AG09319 (cell line): Measurements from ENCODE around the gene CFC1.
"Not testable (repeated sequence)": the region's sequence is repeated elsewhere in the genome, so short reads cannot be mapped to it uniquely, and the experiment has no call there.

Experiments
- DNase-seq: peaks from one replicate; pipeline ENCODE4 v3.0.0-alpha.2; 2010; ENCODE audit warnings: low read depth; ENCODE audit errors: extremely low read depth

CFC1 gene

GRCh38 chr2:130599393-130599792 is at the start of gene CFC1:
TSS of gene CFC1 (minus strand) at chr2:130599575. CDS start at chr2:130599287, 288 bp downstream.
- not testable (repeated sequence) for DNase-seq

- not testable (repeated sequence) for DNase-seq
Observed at GRCh38 chr2:130641688-130642087, 42.3 kb upstream of the CFC1 start.

- DNase-seq: not testable (repeated sequence)
Observed at GRCh38 chr2:130638973-130639372, 39.6 kb upstream of the CFC1 start.

- DNase-seq: not testable (repeated sequence)
Observed at GRCh38 chr2:130628784-130629475, 29.6 kb upstream of the CFC1 start.

- DNase-seq: not testable (repeated sequence)
Observed at GRCh38 chr2:130611140-130611539, 11.8 kb upstream of the CFC1 start, which contains the start of gene POTEJ. TSS of gene POTEJ (plus strand) at chr2:130611440. CDS start at chr2:130611533, 93 bp downstream.

- not testable (repeated sequence) for DNase-seq
Observed at GRCh38 chr2:130610486-130610885, 11.1 kb upstream of the CFC1 start.

- DNase-seq: not testable (repeated sequence)
Observed at GRCh38 chr2:130609002-130609920, 9.9 kb upstream of the CFC1 start.

- DNase-seq: not testable (repeated sequence)
Observed at GRCh38 chr2:130608276-130609001, 9.1 kb upstream of the CFC1 start.

- DNase-seq: not testable (repeated sequence)
Observed at GRCh38 chr2:130601648-130602302, 2.4 kb upstream of the CFC1 start.

- not testable (repeated sequence) for DNase-seq
Observed at GRCh38 chr2:130599926-130600325, 551 bp upstream of the CFC1 start.

GRCh38 chr2:130598463-130598862 is 912 bp downstream of the CFC1 start:
- not testable (repeated sequence) for DNase-seq

GRCh38 chr2:130597994-130598393 is 1.4 kb downstream of the CFC1 start:
- not testable (repeated sequence) for DNase-seq

- DNase-seq: not testable (repeated sequence)
Observed at GRCh38 chr2:130596757-130597156, 2.6 kb downstream of the CFC1 start.

- not testable (repeated sequence) for DNase-seq
Observed at GRCh38 chr2:130594011-130594410, 5.4 kb downstream of the CFC1 start.

GRCh38 chr2:130592791-130593414 is 6.5 kb downstream of the CFC1 start:
- DNase-seq: not testable (repeated sequence)

- not testable (repeated sequence) for DNase-seq
Observed at GRCh38 chr2:130590842-130591359, 8.5 kb downstream of the CFC1 start.

- DNase-seq: not testable (repeated sequence)
Observed at GRCh38 chr2:130590170-130590841, 9.1 kb downstream of the CFC1 start.

GRCh38 chr2:130588688-130589458 is 10.5 kb downstream of the CFC1 start:
- DNase-seq: not testable (repeated sequence)
